Vagina (tissue), 2 donors: ENCODE measurements around the gene ZNF682.
"Not testable (repeated sequence)": the region's sequence is repeated elsewhere in the genome, so short reads cannot be mapped to it uniquely, and the experiment has no call there.

ENCODE experiments used
- POLR2A ChIP-seq, 2 donors: fragments of 450-650 bp; IDR thresholded peaks; one replicate each; pipeline ENCODE4 v1.6.1; 2017; ENCODE audit warnings: antibody characterized with exemption in 2 of 2, mild to moderate bottlenecking in 2 of 2, moderate library complexity in 2 of 2
- POLR2AphosphoS5 ChIP-seq, 2 donors: sonication (generic); formaldehyde crosslinking; IDR thresholded peaks; one replicate each; pipeline ENCODE4 v1.9.0; 2017; ENCODE audit warnings: antibody characterized with exemption in 2 of 2, mild to moderate bottlenecking in 2 of 2, low read depth in 1 of 2; ENCODE audit not compliant: insufficient read depth in 1 of 2
- TF ChIP-seq, protein P1 (sequence below), 3 experiments: fragments of 450-650 bp in 2 of 3; fragments of 200-600 bp in 1 of 3; sonication (generic) in 1 of 3; IDR thresholded peaks; one replicate each; pipeline ENCODE4 v1.5.1; 2017 to 2019; ENCODE audit warnings: antibody characterized with exemption in 3 of 3, mild to moderate bottlenecking in 2 of 3, moderate library complexity in 2 of 3

GRCh38 chr19:20058738-20059137, 19.4 kb upstream of the ZNF682 start:
- TF ChIP-seq, protein P1, sequence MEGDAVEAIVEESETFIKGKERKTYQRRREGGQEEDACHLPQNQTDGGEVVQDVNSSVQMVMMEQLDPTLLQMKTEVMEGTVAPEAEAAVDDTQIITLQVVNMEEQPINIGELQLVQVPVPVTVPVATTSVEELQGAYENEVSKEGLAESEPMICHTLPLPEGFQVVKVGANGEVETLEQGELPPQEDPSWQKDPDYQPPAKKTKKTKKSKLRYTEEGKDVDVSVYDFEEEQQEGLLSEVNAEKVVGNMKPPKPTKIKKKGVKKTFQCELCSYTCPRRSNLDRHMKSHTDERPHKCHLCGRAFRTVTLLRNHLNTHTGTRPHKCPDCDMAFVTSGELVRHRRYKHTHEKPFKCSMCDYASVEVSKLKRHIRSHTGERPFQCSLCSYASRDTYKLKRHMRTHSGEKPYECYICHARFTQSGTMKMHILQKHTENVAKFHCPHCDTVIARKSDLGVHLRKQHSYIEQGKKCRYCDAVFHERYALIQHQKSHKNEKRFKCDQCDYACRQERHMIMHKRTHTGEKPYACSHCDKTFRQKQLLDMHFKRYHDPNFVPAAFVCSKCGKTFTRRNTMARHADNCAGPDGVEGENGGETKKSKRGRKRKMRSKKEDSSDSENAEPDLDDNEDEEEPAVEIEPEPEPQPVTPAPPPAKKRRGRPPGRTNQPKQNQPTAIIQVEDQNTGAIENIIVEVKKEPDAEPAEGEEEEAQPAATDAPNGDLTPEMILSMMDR (IDR thresholded peaks at IDR 0.05), result not testable (repeated sequence)
- not testable (repeated sequence) for TF ChIP-seq POLR2A (IDR thresholded peaks at IDR 0.05); POLR2AphosphoS5 (IDR thresholded peaks at IDR 0.05; ENCODE audit: insufficient read depth in 1 of 2, low read depth in 1 of 2)
